SK-N-SH treated with all-trans-retinoic acid at 6 μM for 48 hours (cell line): ENCODE results near the gene ELOVL7.

Source experiments
- ATAC-seq: fragments of 200-7000 bp; cut with Tn5 transposase; 3 replicates; pipeline ENCODE4 v1.9.1; 2020; ENCODE audit warnings: mild to moderate bottlenecking, moderate library complexity
- BACH2 ChIP-seq: fragments of 250-450 bp; sonication (Bioruptor Pico); IDR thresholded peaks from 2 replicates; pipeline ENCODE4 v1.9.0; 2021; ENCODE audit warnings: mild to moderate bottlenecking, borderline replicate concordance
- CREB5 ChIP-seq: fragments of 250-450 bp; sonication (Bioruptor Pico); IDR thresholded peaks from 2 replicates; pipeline ENCODE4 v1.5.1; 2020; ENCODE audit warnings: low read depth, mild to moderate bottlenecking, moderate library complexity
- CSDC2 ChIP-seq: fragments of 250-450 bp; sonication (Bioruptor Pico); IDR thresholded peaks from 2 replicates; pipeline ENCODE4 v1.5.0; 2020; ENCODE audit warnings: mild to moderate bottlenecking, moderate library complexity
- CSRNP3 ChIP-seq: fragments of 250-450 bp; sonication (Bioruptor Pico); IDR thresholded peaks from 2 replicates; pipeline ENCODE4 v1.5.1; 2021; ENCODE audit warnings: mild to moderate bottlenecking, moderate library complexity
- ESRRG ChIP-seq: fragments of 250-450 bp; sonication (Bioruptor Pico); IDR thresholded peaks from 2 replicates; pipeline ENCODE4 v1.6.1; 2021; ENCODE audit warnings: mild to moderate bottlenecking
- GLIS3 ChIP-seq: fragments of 250-450 bp; sonication (Bioruptor Pico); IDR thresholded peaks from 2 replicates; pipeline ENCODE4 v1.5.0; 2020; ENCODE audit warnings: mild to moderate bottlenecking, moderate library complexity
- ISL1 ChIP-seq: fragments of 250-450 bp; sonication (Bioruptor Pico); IDR thresholded peaks from 2 replicates; pipeline ENCODE4 v2.1.2; 2022; ENCODE audit warnings: mild to moderate bottlenecking, moderate library complexity
- OSR1 ChIP-seq: fragments of 250-450 bp; sonication (Bioruptor Pico); IDR thresholded peaks from 2 replicates; pipeline ENCODE4 v1.8.0; 2022; ENCODE audit warnings: moderate library complexity, mild to moderate bottlenecking, inconsistent platforms
- PATZ1 ChIP-seq: fragments of 250-450 bp; sonication (Bioruptor Pico); IDR thresholded peaks from 2 replicates; pipeline ENCODE4 v1.8.0; 2020; ENCODE audit warnings: mild to moderate bottlenecking, moderate library complexity, borderline replicate concordance
- POU6F1 ChIP-seq: fragments of 250-450 bp; sonication (Bioruptor Pico); IDR thresholded peaks from 2 replicates; pipeline ENCODE4 v1.8.0; 2021; ENCODE audit warnings: low read depth, mild to moderate bottlenecking, moderate library complexity, borderline replicate concordance
- PPARA ChIP-seq: fragments of 250-450 bp; sonication (Bioruptor Pico); IDR thresholded peaks from 2 replicates; pipeline ENCODE4 v1.5.0; 2020; ENCODE audit warnings: mild to moderate bottlenecking, borderline replicate concordance
- TOX ChIP-seq: fragments of 250-450 bp; sonication (Bioruptor Pico); IDR thresholded peaks from 2 replicates; pipeline ENCODE4 v1.8.0; 2021; ENCODE audit warnings: mild to moderate bottlenecking, moderate library complexity, borderline replicate concordance
- TSHZ2 ChIP-seq: fragments of 250-450 bp; sonication (Bioruptor Pico); IDR thresholded peaks from 2 replicates; pipeline ENCODE4 v1.5.0; 2020; ENCODE audit warnings: mild to moderate bottlenecking, moderate library complexity
- ZC3H10 ChIP-seq: fragments of 250-450 bp; sonication (Bioruptor Pico); IDR thresholded peaks from 2 replicates; pipeline ENCODE4 v1.5.1; 2021; ENCODE audit warnings: mild to moderate bottlenecking, moderate library complexity
- ZFP3 ChIP-seq: fragments of 250-450 bp; sonication (Bioruptor Pico); IDR thresholded peaks from 2 replicates; pipeline ENCODE4 v1.5.0; 2020; ENCODE audit warnings: mild to moderate bottlenecking, moderate library complexity
- ZFP30 ChIP-seq: fragments of 450-650 bp; formaldehyde crosslinking; IDR thresholded peaks from 2 replicates; pipeline ENCODE4 v1.5.0; 2022; ENCODE audit warnings: mild to moderate bottlenecking, moderate library complexity
- ZNF565 ChIP-seq: fragments of 450-650 bp; formaldehyde crosslinking; conservative IDR thresholded peaks from 2 replicates; pipeline ENCODE4 v1.5.0; 2020; ENCODE audit warnings: low read depth, mild to moderate bottlenecking, moderate library complexity
- ZNF70 ChIP-seq: fragments of 450-650 bp; formaldehyde crosslinking; IDR thresholded peaks from 2 replicates; pipeline ENCODE4 v1.5.0; 2020; ENCODE audit warnings: mild to moderate bottlenecking, moderate library complexity
- ZNF8 ChIP-seq: fragments of 450-650 bp; formaldehyde crosslinking; IDR thresholded peaks from 2 replicates; pipeline ENCODE4 v1.5.0; 2020; ENCODE audit warnings: mild to moderate bottlenecking, moderate library complexity

The ELOVL7 gene

GRCh38 chr5:60887746-60888145 lies 43.7 kb upstream of the ELOVL7 start:
- no peak for ATAC-seq

GRCh38 chr5:60887096-60887495 lies 43.0 kb upstream of the ELOVL7 start:
- no peak for ATAC-seq
- TF ChIP-seq ZNF565 (no peak), ZC3H10 (no peak), PPARA (CRISPR knock-in tag) (no peak), CSDC2 (CRISPR knock-in tag) (no peak), CSRNP3 (CRISPR knock-in tag) (no peak), PATZ1 (CRISPR knock-in tag) (no peak), ZFP3 (CRISPR knock-in tag) (no peak), GLIS3 (CRISPR knock-in tag) (no peak), TOX (CRISPR knock-in tag) (no peak), ZNF8 (CRISPR knock-in tag) (no peak), TSHZ2 (CRISPR knock-in tag) (no peak), CREB5 (CRISPR knock-in tag) (no peak), POU6F1 (no peak), ISL1 (no peak), OSR1 (CRISPR knock-in tag) (no peak)

More at GRCh38 chr5:60887746-60888145, 43.7 kb upstream of the ELOVL7 start:
- TF ChIP-seq ZFP30 (no peak), ISL1 (no peak), TSHZ2 (CRISPR knock-in tag) (no peak), ZNF8 (CRISPR knock-in tag) (no peak), ESRRG (CRISPR knock-in tag) (no peak), TOX (CRISPR knock-in tag) (no peak), CSRNP3 (CRISPR knock-in tag) (no peak), BACH2 (no peak), ZNF70 (CRISPR knock-in tag) (no peak)
